GM21381 (cell line): ENCODE data around the gene GRIA3.
"Not testable (repeated sequence)": the region's sequence is repeated elsewhere in the genome, so short reads cannot be mapped to it uniquely, and the experiment has no call there.

ENCODE experiments used
- ATAC-seq: cut with Tn5 transposase; IDR thresholded peaks from one replicate; pipeline ENCODE4 v1.9.1; 2021; ENCODE audit warnings: mild to moderate bottlenecking, moderate library complexity; ENCODE audit not compliant: unreplicated experiment

The GRIA3 gene

GRCh38 chrX:123449335-123449734 is 265.3 kb downstream of the GRIA3 start:
- ATAC-seq: no peak

- ATAC-seq: no peak
These were observed 266.1 kb downstream of the GRIA3 start for GRCh38 chrX:123450222-123450621.

- no peak for ATAC-seq
These were observed 270.8 kb downstream of the GRIA3 start for GRCh38 chrX:123454712-123455431.

- no peak for ATAC-seq
These were observed 271.6 kb downstream of the GRIA3 start for GRCh38 chrX:123455693-123456092.

GRCh38 chrX:123464709-123465108 is 280.6 kb downstream of the GRIA3 start:
- no peak for ATAC-seq

- ATAC-seq: no peak
These were observed 284.4 kb downstream of the GRIA3 start for GRCh38 chrX:123468481-123468880.

GRCh38 chrX:123475068-123475724 is 291.1 kb downstream of the GRIA3 start:
- no peak for ATAC-seq

- no peak for ATAC-seq
These were observed 292.6 kb downstream of the GRIA3 start for GRCh38 chrX:123476611-123477219.

GRCh38 chrX:123477673-123478072 is 293.6 kb downstream of the GRIA3 start:
- ATAC-seq: no peak

- no peak for ATAC-seq
These were observed 298.1 kb downstream of the GRIA3 start for GRCh38 chrX:123481913-123482851.

GRCh38 chrX:123486297-123486696 is 302.2 kb downstream of the GRIA3 start:
- ATAC-seq: no peak

- no peak for ATAC-seq
These were observed 303.2 kb downstream of the GRIA3 start for GRCh38 chrX:123487236-123487635.

- ATAC-seq: no peak
These were observed 303.6 kb downstream of the GRIA3 start for GRCh38 chrX:123487669-123488068.

- no peak for ATAC-seq
These were observed 304.9 kb downstream of the GRIA3 start for GRCh38 chrX:123489011-123489410.

GRCh38 chrX:123493857-123494256 is 309.8 kb downstream of the GRIA3 start:
- ATAC-seq: no peak

- ATAC-seq: no peak
These were observed 315.7 kb downstream of the GRIA3 start for GRCh38 chrX:123499787-123500186.

- ATAC-seq: no peak
These were observed 320.0 kb downstream of the GRIA3 start for GRCh38 chrX:123504047-123504446.

- ATAC-seq: no peak
These were observed 320.7 kb downstream of the GRIA3 start for GRCh38 chrX:123504630-123505270.

- no peak for ATAC-seq
These were observed 329.7 kb downstream of the GRIA3 start for GRCh38 chrX:123513585-123514278.

GRCh38 chrX:123514279-123514640 is 330.2 kb downstream of the GRIA3 start:
- not testable (repeated sequence) for ATAC-seq
